HG03571 (cell line): Measurements from ENCODE around the gene MBLAC2.
A peak's percentile ranks its signal among the peaks of the same experiment; 100 is the strongest.

ENCODE experiments used
- ATAC-seq: cut with Tn5 transposase; IDR thresholded peaks from one replicate; pipeline ENCODE4 v1.9.1; 2021; ENCODE audit not compliant: unreplicated experiment

MBLAC2 gene

GRCh38 chr5:90472783-90473395 is 1.7 kb downstream of the MBLAC2 start:
- no peak for ATAC-seq

- no peak for ATAC-seq
These were observed 13.3 kb downstream of the MBLAC2 start for GRCh38 chr5:90461288-90461687.

DNA sequence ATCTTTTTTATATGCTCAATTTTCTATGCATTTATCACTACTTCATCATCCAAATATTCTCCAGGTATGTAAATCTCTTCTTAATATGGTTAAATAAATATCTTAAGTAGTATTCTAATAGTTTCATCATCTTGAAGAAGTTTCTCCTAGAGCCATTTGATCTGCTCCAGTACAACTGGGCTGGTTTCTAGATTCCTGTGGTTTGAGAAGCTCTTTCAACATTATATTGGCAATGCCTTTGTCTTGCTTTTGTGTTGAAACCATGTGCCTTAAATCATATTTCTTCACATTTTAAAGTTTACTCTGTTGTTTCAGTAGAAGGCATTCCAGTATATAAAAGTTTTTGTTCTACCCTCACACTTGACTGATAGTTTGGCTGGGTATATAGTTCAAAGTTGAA is 27.6 kb downstream of the MBLAC2 start:
- ATAC-seq: no peak

- ATAC-seq: no peak
These were observed 33.9 kb downstream of the MBLAC2 start for GRCh38 chr5:90440644-90441043.

DNA sequence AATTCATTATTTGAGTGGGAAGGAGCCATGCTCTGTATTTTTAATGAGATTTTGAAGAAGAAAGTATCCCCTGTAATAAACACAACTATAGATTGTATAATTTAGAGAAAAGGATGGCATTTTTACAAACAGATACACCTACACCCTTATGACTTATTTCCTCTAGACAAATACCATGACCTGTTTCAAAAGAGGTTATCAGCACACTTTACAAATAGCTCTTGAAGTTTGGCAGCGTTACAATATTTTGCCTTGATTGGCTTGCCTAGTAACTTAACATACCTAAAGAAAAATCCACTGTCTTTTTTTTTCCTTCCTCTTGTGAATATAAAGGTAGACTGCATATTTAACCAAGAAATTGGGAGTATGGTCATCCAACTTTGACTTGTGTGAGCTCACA is 36.5 kb downstream of the MBLAC2 start:
- ATAC-seq: no peak

GRCh38 chr5:90437663-90438062 is 36.9 kb downstream of the MBLAC2 start:
- ATAC-seq: no peak

DNA sequence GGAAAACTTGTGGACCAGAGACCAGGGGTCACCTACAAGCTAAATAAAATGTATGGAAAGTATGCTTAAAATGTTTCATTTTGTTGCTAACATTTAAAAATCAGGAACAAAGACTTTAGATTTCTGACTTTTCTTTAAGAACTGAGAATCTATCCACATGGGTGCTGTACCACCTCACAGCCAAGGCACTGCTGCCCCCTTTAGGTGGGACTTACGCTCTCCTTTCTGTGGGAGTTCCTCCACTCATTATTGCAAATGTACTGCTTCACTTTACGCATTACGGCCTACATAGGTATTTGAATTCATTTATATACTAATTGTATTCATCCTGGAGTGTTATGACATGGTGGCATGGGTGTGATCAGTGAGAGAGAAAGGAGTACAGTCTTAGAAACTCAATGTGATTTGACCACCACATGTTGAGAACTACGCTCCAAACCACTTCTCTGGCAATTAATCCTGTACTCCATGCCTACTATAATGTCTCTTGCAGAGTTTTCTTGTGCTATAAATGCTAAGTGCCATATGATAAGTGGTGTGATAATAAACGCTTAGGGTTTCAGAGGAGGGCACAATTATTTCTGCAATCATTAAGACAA is 40.4 kb downstream of the MBLAC2 start:
- no peak for ATAC-seq

DNA sequence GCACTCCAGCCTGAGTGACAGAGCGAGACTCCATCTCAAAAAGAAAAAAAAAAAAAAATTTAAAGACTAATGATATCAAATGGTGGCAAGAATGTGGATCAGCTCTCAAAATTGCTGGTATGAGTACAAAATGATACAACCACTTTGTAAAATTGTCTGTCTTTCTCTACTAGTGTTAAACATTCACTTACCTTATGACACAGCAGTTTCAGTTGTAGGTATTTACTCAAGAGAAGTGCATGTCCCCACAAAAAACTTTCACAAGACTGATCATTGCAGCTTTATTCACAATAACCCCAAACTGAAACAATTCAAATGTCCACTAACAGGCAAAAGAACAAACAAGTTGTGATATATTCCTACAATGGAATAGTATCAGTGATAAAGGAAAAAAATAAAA is 50.3 kb downstream of the MBLAC2 start:
- ATAC-seq: no peak

DNA sequence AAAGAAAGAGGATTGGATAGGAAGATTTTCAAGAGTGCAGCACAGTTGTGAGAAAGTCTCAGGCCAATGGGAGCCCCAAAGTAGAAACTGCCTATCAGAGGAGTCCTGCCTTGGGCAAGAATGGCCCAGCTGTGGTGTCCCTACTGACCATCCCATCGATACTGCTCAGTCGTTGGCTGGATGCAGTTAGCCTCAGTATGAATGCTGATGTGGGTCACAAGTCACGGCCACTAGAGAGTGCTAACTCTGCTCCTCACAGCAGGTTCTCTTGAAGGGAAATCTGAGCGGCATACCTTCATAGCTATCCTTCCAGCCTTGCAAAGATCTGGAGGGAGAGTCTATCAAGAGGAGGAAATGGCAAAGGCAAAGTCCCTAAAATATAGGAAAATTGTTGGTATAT is 53.4 kb downstream of the MBLAC2 start:
- no peak for ATAC-seq

DNA sequence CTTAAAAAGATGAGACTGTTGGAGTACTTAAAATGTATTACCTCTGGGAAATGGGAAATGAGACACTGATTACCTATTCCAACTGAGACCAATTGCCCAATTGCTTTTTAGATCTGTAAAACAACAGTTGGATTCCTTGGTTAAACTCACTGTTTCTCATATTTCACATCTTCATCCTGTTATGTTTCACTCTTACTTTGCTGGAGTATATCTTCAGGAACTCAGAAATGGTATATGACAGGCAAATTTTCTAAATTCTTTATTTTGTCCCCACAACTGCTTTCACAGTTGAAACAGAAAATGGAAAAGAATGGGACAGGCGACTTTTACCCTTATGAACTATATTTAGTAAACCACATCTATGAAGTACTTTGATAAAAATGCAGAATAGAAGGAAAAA is 56.4 kb downstream of the MBLAC2 start:
- ATAC-seq: no peak

DNA sequence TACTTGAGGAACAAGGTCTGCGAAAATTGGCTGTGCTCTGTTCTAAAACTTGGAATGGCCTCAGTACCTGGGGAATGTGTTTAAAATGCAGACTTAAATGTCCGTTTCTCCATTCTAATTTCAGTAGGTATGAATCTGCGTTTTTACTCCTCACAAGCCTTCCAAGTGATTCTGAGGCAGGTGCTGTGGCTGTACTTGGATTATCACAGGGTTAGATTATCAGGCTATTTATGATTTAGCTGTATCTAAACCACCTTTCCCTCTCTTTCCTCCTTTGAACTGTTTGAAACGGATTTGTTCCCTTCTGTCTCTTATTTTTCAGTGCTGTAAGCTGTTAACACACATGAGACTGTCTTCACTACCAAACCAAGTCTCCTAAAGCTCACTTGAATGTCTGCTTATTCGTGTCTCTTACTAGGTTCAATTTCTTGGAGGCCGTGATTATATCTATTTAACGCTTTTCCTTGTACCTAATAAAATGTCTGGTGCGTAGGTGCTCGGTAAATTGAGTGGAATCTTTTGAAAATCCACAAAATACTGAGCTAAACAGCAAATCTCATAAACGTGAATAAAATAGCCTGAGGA is 64.3 kb downstream of the MBLAC2 start:
- ATAC-seq: no peak

GRCh38 chr5:90409318-90410177 is 65.0 kb downstream of the MBLAC2 start, which contains the start of gene CETN3:
CETN3 (minus strand) TSS chr5:90409756; CDS start chr5:90409661, 95 bp downstream.
- peak; percentile 93 for ATAC-seq

- ATAC-seq: no peak
These were observed 65.8 kb downstream of the MBLAC2 start for GRCh38 chr5:90408571-90409317.
